HG03060 (cell line): ENCODE data around the gene ASB6.
"Not testable (repeated sequence)": the region's sequence is repeated elsewhere in the genome, so short reads cannot be mapped to it uniquely, and the experiment has no call there.

Source experiments
- ATAC-seq: cut with Tn5 transposase; IDR thresholded peaks from one replicate; pipeline ENCODE4 v1.9.1; 2021; ENCODE audit warnings: low read depth, moderate number of reproducible peaks; ENCODE audit not compliant: unreplicated experiment

ASB6 gene

DNA sequence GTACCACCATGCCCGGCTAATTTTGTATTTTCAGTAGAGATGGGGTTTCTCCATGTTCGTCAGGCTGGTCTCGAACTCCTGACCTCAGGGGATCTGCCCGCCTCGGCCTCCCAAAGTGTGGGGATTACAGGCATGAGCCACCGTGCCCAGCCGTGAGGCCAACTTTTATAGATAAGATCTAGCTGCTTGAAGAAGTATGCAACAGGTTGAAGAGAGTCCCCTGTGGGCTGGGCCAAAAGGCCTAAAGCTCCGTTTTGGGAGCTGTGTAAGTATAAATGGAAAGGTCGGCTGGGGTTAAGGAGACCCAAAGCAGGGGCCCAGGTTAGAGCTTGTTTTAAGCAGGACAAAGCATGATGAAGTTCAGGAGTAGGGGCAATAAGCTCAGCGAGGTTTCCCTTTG lies 49.2 kb downstream of the ASB6 start:
- ATAC-seq, result not testable (repeated sequence)

DNA sequence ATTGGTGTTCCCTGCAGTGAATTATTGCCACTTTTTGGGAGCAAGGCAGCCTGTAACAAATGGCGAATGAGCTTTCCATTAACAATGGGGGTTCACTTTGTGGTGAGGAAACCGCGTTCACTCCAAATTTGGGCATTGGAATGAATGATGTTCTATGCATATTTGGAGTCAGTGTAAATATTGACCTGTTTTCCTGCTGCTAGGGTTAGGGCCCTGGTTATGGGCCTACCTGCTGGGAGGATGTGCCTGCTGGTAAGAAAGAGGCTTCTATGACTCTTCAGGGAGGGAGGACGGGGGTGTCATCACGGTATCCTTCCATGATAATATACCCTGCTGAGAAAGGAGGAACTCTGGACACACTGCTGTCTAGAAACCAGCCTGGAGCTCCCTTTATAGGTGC lies 50.0 kb downstream of the ASB6 start:
- no peak for ATAC-seq

DNA sequence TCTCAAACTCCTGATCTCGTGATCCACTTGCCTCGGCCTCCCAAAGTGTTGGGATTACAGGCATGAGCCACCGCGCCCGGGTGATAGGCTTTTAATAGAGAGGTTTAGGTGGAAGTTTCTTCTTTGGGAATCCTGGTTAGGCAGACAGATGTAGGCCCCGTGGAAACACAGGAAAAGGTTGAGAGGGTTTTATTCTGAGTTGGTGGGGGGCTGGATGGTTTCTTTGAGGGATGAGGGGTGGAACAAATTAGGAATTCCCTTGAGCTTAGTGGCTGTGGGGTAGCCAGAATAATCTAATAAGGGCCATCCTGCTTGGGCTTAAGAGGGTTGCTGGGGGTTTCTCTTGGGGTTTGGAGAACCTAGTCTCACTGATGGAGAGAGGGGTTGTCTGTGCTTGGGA lies 51.5 kb downstream of the ASB6 start:
- ATAC-seq, result no peak

DNA sequence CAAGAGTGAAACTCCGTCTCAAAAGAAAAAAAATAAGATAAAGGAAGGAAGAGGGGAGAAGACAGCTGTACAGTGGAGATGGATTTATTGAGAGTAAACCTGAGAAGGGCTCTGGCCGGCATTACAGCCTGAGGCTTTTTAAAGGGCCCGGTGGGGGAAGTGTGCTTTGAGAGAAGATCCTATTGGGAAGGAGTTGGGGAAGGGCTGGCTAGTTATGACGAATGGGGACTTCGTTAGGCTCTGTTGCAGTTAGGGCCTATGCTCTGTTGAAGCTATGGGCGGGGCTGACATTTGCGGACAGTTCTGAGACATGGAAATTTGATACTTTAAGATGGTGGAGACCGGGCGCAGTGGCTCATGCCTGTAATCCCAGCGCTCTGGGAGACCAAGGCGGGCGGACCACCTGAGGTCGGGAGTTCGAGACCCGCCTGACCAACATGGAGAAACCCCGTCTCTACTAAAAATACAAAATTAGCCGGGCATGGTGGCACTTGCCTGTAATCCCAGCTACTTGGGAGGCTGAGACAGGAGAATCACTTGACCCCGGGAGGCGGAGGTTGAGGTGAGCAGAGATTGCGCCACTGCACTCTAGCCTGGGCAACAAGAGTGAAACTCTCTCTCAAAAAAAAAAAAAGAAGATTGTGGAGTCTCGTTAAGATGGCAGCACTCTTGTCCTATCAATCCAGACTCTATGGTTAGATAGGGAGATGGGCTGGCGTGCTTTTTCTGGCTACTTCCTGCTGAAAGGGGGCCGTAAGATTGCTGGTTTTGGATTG lies 54.3 kb downstream of the ASB6 start:
- ATAC-seq, result no peak

DNA sequence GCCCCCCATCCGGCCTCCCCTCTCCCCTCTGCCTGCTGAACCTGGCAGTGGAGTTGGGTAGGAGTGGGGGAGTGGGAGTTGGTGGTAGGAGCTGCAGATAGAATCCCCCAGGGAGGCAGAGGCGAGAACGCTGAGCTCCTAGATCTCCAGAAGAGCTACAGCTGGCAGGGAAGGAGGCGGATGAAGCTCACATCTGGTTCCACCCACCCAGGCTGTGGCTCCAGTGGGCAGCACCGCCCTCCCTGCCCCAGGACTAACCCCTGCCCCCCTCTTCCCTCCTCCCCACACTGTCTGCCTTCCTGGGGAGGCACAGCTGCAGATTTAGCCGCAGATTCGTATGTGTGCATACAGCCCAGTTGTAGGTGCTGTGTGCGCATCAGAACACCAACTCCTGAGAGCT lies 55.3 kb downstream of the ASB6 start:
- ATAC-seq, result no peak

DNA sequence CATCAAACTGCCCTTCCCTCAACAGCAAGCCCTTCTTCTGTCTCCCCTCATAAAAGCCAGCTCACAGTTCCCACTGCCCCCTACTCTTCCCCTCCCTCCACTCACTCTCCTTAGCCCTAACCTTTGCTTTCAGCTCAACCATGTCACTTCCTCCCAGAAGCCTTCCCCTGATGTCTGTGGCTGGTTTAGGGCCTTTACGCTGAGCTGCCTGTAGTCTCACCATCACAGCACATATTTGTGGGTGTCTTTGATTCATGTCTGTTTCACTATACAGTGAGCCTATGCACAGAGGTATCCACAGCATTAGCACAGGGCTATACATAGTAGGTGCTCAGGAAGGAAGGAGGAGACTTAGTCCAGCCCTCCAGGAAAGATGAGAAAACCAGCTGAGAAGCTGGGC lies 55.7 kb downstream of the ASB6 start:
- no peak for ATAC-seq

DNA sequence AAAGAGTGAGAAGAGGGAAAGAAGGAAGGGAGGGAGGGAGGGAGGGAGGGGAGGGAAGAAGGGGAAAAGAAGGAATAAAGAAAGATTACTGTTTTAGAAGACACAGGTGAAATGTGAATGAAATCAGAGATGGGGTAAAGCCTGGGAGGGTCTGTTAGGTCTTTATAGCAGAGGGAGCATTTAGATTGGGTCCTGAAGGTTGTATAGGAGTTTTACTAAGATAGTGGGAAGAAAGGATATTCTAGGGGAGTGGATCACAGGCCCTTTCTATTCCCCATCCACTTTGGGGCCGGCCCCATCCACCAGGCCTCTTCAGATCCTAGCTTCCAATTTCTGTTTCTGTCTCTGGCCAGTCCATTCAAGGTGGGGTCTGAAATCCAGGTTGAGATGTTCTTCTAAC lies 56.6 kb downstream of the ASB6 start:
- ATAC-seq, result no peak
